Ishikawa (cell line): ENCODE measurements around the gene PSMB8.

ENCODE experiments used
- CEBPB ChIP-seq: IDR thresholded peaks from 2 replicates; pipeline ENCODE4 v1.6.1; 2012
- CREB1 ChIP-seq: IDR thresholded peaks from 2 replicates; pipeline ENCODE4 v1.6.1; 2012; ENCODE audit warnings: low read depth
- EGR1 ChIP-seq: IDR thresholded peaks from 2 replicates; pipeline ENCODE4 v1.6.1; 2012
- EP300 ChIP-seq: IDR thresholded peaks from 2 replicates; pipeline ENCODE4 v1.6.1; 2012; ENCODE audit warnings: borderline replicate concordance
- FOXM1 ChIP-seq: IDR thresholded peaks from 2 replicates; pipeline ENCODE4 v1.6.1; 2012; ENCODE audit warnings: low read depth, borderline replicate concordance
- MAX ChIP-seq: IDR thresholded peaks from 2 replicates; pipeline ENCODE4 v1.6.1; 2012
- NFIC ChIP-seq: IDR thresholded peaks from 2 replicates; pipeline ENCODE4 v1.6.1; 2012
- RAD21 ChIP-seq: IDR thresholded peaks from 2 replicates; pipeline ENCODE4 v1.6.1; 2012; ENCODE audit warnings: low read depth
- REST ChIP-seq: IDR thresholded peaks from 2 replicates; pipeline ENCODE4 v1.6.1; 2012; ENCODE audit warnings: low read depth, mild to moderate bottlenecking
- TAF1 ChIP-seq: IDR thresholded peaks from 2 replicates; pipeline ENCODE4 v1.6.1; 2012; ENCODE audit warnings: low read depth, mild to moderate bottlenecking
- TCF12 ChIP-seq: IDR thresholded peaks from 2 replicates; pipeline ENCODE4 v1.6.1; 2012; ENCODE audit warnings: low read depth
- TEAD4 ChIP-seq: IDR thresholded peaks from 2 replicates; pipeline ENCODE4 v1.6.1; 2012
- USF1 ChIP-seq: IDR thresholded peaks from 2 replicates; pipeline ENCODE4 v1.6.1; 2012
- YY1 ChIP-seq: IDR thresholded peaks from 2 replicates; pipeline ENCODE4 v1.6.1; 2012; ENCODE audit warnings: low read depth
- ZBTB7A ChIP-seq: IDR thresholded peaks from 2 replicates; pipeline ENCODE4 v1.6.1; 2012; ENCODE audit warnings: low read depth

The PSMB8 gene

GRCh38 chr6:32843979-32844838 lies at the start of gene PSMB8:
Gene PSMB8, minus strand, starts transcription at chr6:32844047. Its CDS starts 51 bp downstream, at chr6:32843996.
- no peak for TF ChIP-seq EGR1
- TF ChIP-seq MAX, result peak; percentile 69; the same call in 1 of the 2 replicates
- TF ChIP-seq TAF1, result no peak
- TF ChIP-seq USF1, result 0 out of 2 replicates have a peak, but pooled peaks have one; percentile 36
- TF ChIP-seq EP300, result no peak
- peak; percentile 88 for TF ChIP-seq CREB1
- no peak for TF ChIP-seq ZBTB7A

- TF ChIP-seq CREB1 (no peak), EP300 (no peak)
Observed at GRCh38 chr6:32890831-32891230, 47.0 kb upstream of the PSMB8 start.

GRCh38 chr6:32889533-32889932 lies 45.7 kb upstream of the PSMB8 start:
- TF ChIP-seq EP300 (no peak), ZBTB7A (no peak), EGR1 (no peak), FOXM1 (no peak), REST (no peak), NFIC (no peak), TCF12 (no peak), CEBPB (no peak), CREB1 (no peak), MAX (no peak), TAF1 (no peak), YY1 (no peak)

GRCh38 chr6:32888576-32888975 lies 44.7 kb upstream of the PSMB8 start:
- TF ChIP-seq YY1 (no peak), NFIC (no peak)

- TF ChIP-seq TCF12, result no peak
- no peak for TF ChIP-seq EP300
- no peak for TF ChIP-seq MAX
- TF ChIP-seq YY1, result no peak
- no peak for TF ChIP-seq FOXM1
- no peak for TF ChIP-seq CREB1
- TF ChIP-seq NFIC, result no peak
- no peak for TF ChIP-seq TAF1
- no peak for TF ChIP-seq TEAD4
- no peak for TF ChIP-seq CEBPB
- TF ChIP-seq ZBTB7A, result no peak
- TF ChIP-seq REST, result no peak
- TF ChIP-seq USF1, result no peak
- TF ChIP-seq RAD21, result no peak
- no peak for TF ChIP-seq EGR1
Observed at GRCh38 chr6:32887616-32888015, 43.8 kb upstream of the PSMB8 start.

- no peak for TF ChIP-seq USF1
- TF ChIP-seq TAF1, result no peak
- TF ChIP-seq TCF12, result no peak
- TF ChIP-seq FOXM1, result no peak
- TF ChIP-seq RAD21, result no peak
- TF ChIP-seq ZBTB7A, result no peak
- TF ChIP-seq EP300, result no peak
- no peak for TF ChIP-seq CREB1
- TF ChIP-seq EGR1, result no peak
- TF ChIP-seq NFIC, result no peak; the same call in 1 of the 2 replicates
- TF ChIP-seq MAX, result no peak
- no peak for TF ChIP-seq REST
- no peak for TF ChIP-seq TEAD4
- no peak for TF ChIP-seq YY1
- no peak for TF ChIP-seq CEBPB
Observed at GRCh38 chr6:32886681-32887383, 43.0 kb upstream of the PSMB8 start.
